ENCODE results near the gene HYDIN.

- TF ChIP-seq TAF1 (IDR thresholded peaks at IDR 0.05; ENCODE audit: borderline replicate concordance, insufficient read depth, low read length) (no peak), REST (IDR thresholded peaks at IDR 0.05; ENCODE audit: insufficient read depth in 1 of 2, low read depth in 2 of 2, low read length in 2 of 2) (no peak), FOXP2 (optimal IDR thresholded peaks at IDR 0.05; ENCODE audit: borderline replicate concordance, extremely low read depth, extremely low read length, insufficient read depth) (no peak), POLR2AphosphoS5 (IDR thresholded peaks at IDR 0.05; ENCODE audit: low read depth, low read length) (no peak), SIN3A (IDR thresholded peaks at IDR 0.05; ENCODE audit: borderline replicate concordance, insufficient read depth, low read length) (no peak)
Measured at GRCh38 chr16:71230122-71230845, at the start of gene HYDIN.
